Common myeloid progenitor, CD34-positive (primary cell): ENCODE results near the gene PADI1.

Experiments used
- CTCF ChIA-PET: fragments of 350-600 bp; sonication (Branson Sonifier 250); formaldehyde crosslinking; loops from one replicate; lab custom pipeline; 2021; ENCODE audit warnings: antibody characterized with exemption; lab: Charles Lee
- POLR2A ChIA-PET: fragments of 350-600 bp; sonication (Branson Sonifier 250); formaldehyde crosslinking; loops from one replicate; lab custom pipeline; 2021; ENCODE audit warnings: antibody characterized with exemption; lab: Charles Lee
- DNase-seq, 3 donors: peaks; one replicate each; pipeline versions ENCODE4 v3.0.0 to v3.0.0-alpha.2; 2013
- H3K27ac ChIP-seq, 2 experiments: 1 replicate in 1 of 2; 2 replicates in 1 of 2; pipeline ENCODE4 v1.7.0; 2013; ENCODE audit warnings: inconsistent platforms in 2 of 2, low read length in 2 of 2, mild to moderate bottlenecking in 2 of 2, low read depth in 1 of 2, moderate library complexity in 1 of 2; ENCODE audit not compliant: severe bottlenecking in 2 of 2, insufficient read depth in 1 of 2, poor library complexity in 1 of 2
- H3K27me3 ChIP-seq, 5 experiments: replicated peaks in 2 of 5; 1 replicate in 3 of 5; 2 replicates in 2 of 5; pipeline versions ENCODE4 v1.6.1 to v1.7.0; 2013; ENCODE audit warnings: low read length in 4 of 5, mild to moderate bottlenecking in 2 of 5, moderate library complexity in 2 of 5, inconsistent platforms in 1 of 5; ENCODE audit not compliant: insufficient read depth in 5 of 5, control insufficient read depth in 4 of 5
- H3K36me3 ChIP-seq, 4 experiments: 1 replicate in 2 of 4; 2 replicates in 2 of 4; pipeline versions ENCODE4 v1.6.1 to v1.7.0; 2013; ENCODE audit warnings: low read length in 3 of 4, control low read depth in 1 of 4, mild to moderate bottlenecking in 1 of 4; ENCODE audit not compliant: control insufficient read depth in 4 of 4, insufficient read depth in 4 of 4
- H3K4me1 ChIP-seq, 4 experiments: 1 replicate in 3 of 4; 2 replicates in 1 of 4; pipeline versions ENCODE4 v1.6.1 to v1.7.1; 2013; ENCODE audit warnings: low read length in 3 of 4, mild to moderate bottlenecking in 3 of 4, control low read depth in 1 of 4, inconsistent platforms in 1 of 4, moderate library complexity in 1 of 4; ENCODE audit not compliant: control insufficient read depth in 4 of 4, insufficient read depth in 4 of 4; ENCODE audit errors: control extremely low read depth in 1 of 4
- H3K4me3 ChIP-seq, 7 experiments: 1 replicate in 4 of 7; 2 replicates in 3 of 7; pipeline versions ENCODE4 v1.5.1 to v1.7.0; 2013; ENCODE audit warnings: mild to moderate bottlenecking in 7 of 7, low read length in 6 of 7, moderate library complexity in 6 of 7, inconsistent platforms in 2 of 7, low read depth in 2 of 7, control low read depth in 1 of 7; ENCODE audit not compliant: insufficient read depth in 4 of 7, control insufficient read depth in 1 of 7; ENCODE audit errors: extremely low read depth in 1 of 7
- H3K9me3 ChIP-seq, 5 experiments: 1 replicate in 4 of 5; 2 replicates in 1 of 5; pipeline versions ENCODE4 v1.6.1 to v1.7.1; 2013; ENCODE audit warnings: low read length in 4 of 5, mild to moderate bottlenecking in 2 of 5, inconsistent platforms in 1 of 5, low read depth in 1 of 5, moderate library complexity in 1 of 5; ENCODE audit not compliant: control insufficient read depth in 4 of 5, insufficient read depth in 2 of 5; ENCODE audit errors: control extremely low read depth in 1 of 5
- WGBS: methylation state at CpG from one replicate; pipeline ENCODE4 v1.1.5; 2013; ENCODE audit not compliant: insufficient coverage; 5-methylcytosine and 5-hydroxymethylcytosine counted together

The PADI1 gene

GRCh38 chr1:17265162-17265561 lies 60.2 kb downstream of the PADI1 start:
- Histone ChIP-seq H3K27me3 (no peaks in the 10 kb centered on the region), H3K9me3 (no peaks in the 10 kb centered on the region), H3K36me3 (no peaks in the 10 kb centered on the region), H3K4me3 (no peak overlapping the region), H3K27ac (no peak overlapping the region), H3K4me1 (no peaks in the 10 kb centered on the region)
- CTCF ChIA-PET, result interaction anchor here (1.7 kb wide), 1 partner anchor 12 kb away, joined by 6 read pairs; no protein-coding TSS in a partner anchor
- POLR2A ChIA-PET, result interaction anchor here (0.6 kb wide), 1 partner anchor 1075 kb away, joined by 4 read pairs; no protein-coding TSS in a partner anchor
- no peak for DNase-seq
- no CpG with 5 or more reads among the region's 2 CpGs for WGBS

GRCh38 chr1:17265950-17266349 lies 61.0 kb downstream of the PADI1 start:
- no peak for DNase-seq
- Histone ChIP-seq H3K4me1 (no peaks in the 10 kb centered on the region), H3K27ac (no peak overlapping the region), H3K9me3 (no peaks in the 10 kb centered on the region), H3K4me3 (no peak overlapping the region), H3K27me3 (no peaks in the 10 kb centered on the region), H3K36me3 (no peaks in the 10 kb centered on the region)
- POLR2A ChIA-PET, result interaction anchor here (0.6 kb wide), 1 partner anchor 13 kb away, joined by 3 read pairs; no protein-coding TSS in a partner anchor
- CTCF ChIA-PET, result interaction anchor here (1.2 to 2.2 kb wide), 2 partner anchors 9 to 140 kb away, joined by 3 to 5 read pairs; no protein-coding TSS in a partner anchor
- WGBS, result 98% methylated on average over 4 of the region's 4 CpGs

- CTCF ChIA-PET, result interaction anchor here (0.9 to 1.4 kb wide), 8 partner anchors 9 to 145 kb away, joined by 3 to 8 read pairs (median 4); no protein-coding TSS in a partner anchor
- H3K27me3 ChIP-seq, result no peaks in the 10 kb centered on the region
- peaks cover 0 to 13% (median 1%) of the 10 kb centered on the region in 4 experiments for H3K4me1 ChIP-seq
- DNase-seq, result no peak
- H3K4me3 ChIP-seq, result no peak overlapping the region
- H3K9me3 ChIP-seq, result no peaks in the 10 kb centered on the region
- no peak overlapping the region for H3K27ac ChIP-seq
- POLR2A ChIA-PET, result interaction anchor here (0.8 kb wide), 1 partner anchor 65 kb away, joined by 5 read pairs; no protein-coding TSS in a partner anchor
- H3K36me3 ChIP-seq, result no peaks in the 10 kb centered on the region
- WGBS, result 95% methylated on average over 19 of the region's 23 CpGs
These were observed 66.2 kb downstream of the PADI1 start for GRCh38 chr1:17270891-17271765.

GRCh38 chr1:17272066-17272465 lies 67.1 kb downstream of the PADI1 start:
- ChIA-PET CTCF (interaction anchor here (0.9 to 5.8 kb wide), 9 partner anchors 11 to 212 kb away, joined by 3 to 54 read pairs (median 4); no protein-coding TSS in a partner anchor), POLR2A (interaction anchor here (0.7 kb wide), 1 partner anchor 144 kb away, joined by 3 read pairs; no protein-coding TSS in a partner anchor)
- Histone ChIP-seq H3K36me3 (no peaks in the 10 kb centered on the region), H3K4me1 (peaks cover 0 to 22% (median 9%) of the 10 kb centered on the region in 4 experiments), H3K9me3 (no peaks in the 10 kb centered on the region), H3K27ac (no peak overlapping the region), H3K4me3 (no peak overlapping the region), H3K27me3 (no peaks in the 10 kb centered on the region)
- DNase-seq, result no peak
- WGBS, result 94% methylated on average over 4 of the region's 6 CpGs

GRCh38 chr1:17272646-17273045 lies 67.7 kb downstream of the PADI1 start:
- no peak for DNase-seq
- H3K36me3 ChIP-seq, result no peaks in the 10 kb centered on the region
- H3K27me3 ChIP-seq, result no peaks in the 10 kb centered on the region
- no peaks in the 10 kb centered on the region for H3K9me3 ChIP-seq
- H3K4me3 ChIP-seq, result no peak overlapping the region
- peaks cover 0 to 27% (median 13%) of the 10 kb centered on the region in 4 experiments for H3K4me1 ChIP-seq
- WGBS, result 100% methylated on average over 1 of the region's 4 CpGs
- no peak overlapping the region for H3K27ac ChIP-seq
- ChIA-PET CTCF (interaction anchor here (1.0 to 5.8 kb wide), 9 partner anchors 12 to 212 kb away, joined by 3 to 54 read pairs (median 4); no protein-coding TSS in a partner anchor), POLR2A (no interaction called here)

- ChIA-PET POLR2A (no interaction called here), CTCF (interaction anchor here (1.0 to 5.8 kb wide), 11 partner anchors 12 to 216 kb away, joined by 3 to 54 read pairs (median 6); no protein-coding TSS in a partner anchor)
- 95% methylated on average over 13 of the region's 13 CpGs for WGBS
- no peaks in the 10 kb centered on the region for H3K27me3 ChIP-seq
- no peaks in the 10 kb centered on the region for H3K9me3 ChIP-seq
- H3K27ac ChIP-seq, result no peak overlapping the region
- H3K4me3 ChIP-seq, result no peak overlapping the region
- H3K4me1 ChIP-seq, result peaks cover 0 to 31% (median 13%) of the 10 kb centered on the region in 4 experiments
- DNase-seq, result no peak
- no peaks in the 10 kb centered on the region for H3K36me3 ChIP-seq
These were observed 68.2 kb downstream of the PADI1 start for GRCh38 chr1:17273096-17273495.
